ENCODE results near the gene PLXNB2. TPM values are rescaled to one million over a fixed set of nuclear protein-coding genes. Genes with fewer than 3 reads are reported as not detected.

Gene PLXNB2
- total RNA-seq, 1 donor from 2014 or later: 55.2 TPM

DNA sequence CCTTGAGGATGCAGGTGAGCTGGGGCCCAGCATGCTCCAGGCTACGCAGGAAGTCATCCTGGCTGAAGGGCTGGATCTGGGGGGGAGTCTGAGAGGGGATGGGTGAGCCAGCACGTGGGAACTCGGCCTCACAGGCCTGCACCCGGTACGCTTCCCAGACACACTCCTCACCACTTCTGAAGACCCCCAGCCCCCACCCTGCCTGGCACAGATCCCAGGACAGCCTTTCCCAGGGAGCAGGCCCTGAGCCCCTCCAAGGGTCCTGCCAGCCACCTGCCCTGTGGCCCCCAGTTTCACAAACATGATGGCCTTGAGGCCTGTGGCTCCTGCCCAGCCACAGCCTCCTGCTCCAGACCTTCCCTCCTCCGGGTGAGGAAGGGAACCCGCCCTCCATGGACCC lies 5.6 kb upstream of the PLXNB2 start:
- no peak for DNase-seq (ENCODE audit: low read depth in 2 of 2)

DNA sequence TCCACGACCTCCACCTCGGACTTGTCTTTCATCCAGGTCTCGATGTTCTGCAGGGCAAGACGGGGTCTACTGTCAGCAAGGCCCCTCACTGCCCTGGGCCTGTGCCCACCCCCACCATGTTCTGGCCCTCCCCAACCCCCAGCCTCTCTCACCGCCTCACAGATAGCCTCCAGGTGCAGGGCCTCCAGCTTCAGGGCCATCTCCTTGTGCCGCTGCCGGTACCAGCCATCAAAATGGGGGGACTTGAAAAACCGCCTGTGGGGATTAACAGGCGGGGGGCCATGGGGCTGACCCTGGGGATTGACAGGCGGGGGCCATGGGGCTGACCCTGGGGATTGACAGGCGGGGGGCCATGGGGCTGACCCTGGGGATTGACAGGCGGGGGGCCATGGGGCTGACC lies 4.9 kb upstream of the PLXNB2 start:
- no peak for DNase-seq (ENCODE audit: low read depth in 2 of 2)

DNA sequence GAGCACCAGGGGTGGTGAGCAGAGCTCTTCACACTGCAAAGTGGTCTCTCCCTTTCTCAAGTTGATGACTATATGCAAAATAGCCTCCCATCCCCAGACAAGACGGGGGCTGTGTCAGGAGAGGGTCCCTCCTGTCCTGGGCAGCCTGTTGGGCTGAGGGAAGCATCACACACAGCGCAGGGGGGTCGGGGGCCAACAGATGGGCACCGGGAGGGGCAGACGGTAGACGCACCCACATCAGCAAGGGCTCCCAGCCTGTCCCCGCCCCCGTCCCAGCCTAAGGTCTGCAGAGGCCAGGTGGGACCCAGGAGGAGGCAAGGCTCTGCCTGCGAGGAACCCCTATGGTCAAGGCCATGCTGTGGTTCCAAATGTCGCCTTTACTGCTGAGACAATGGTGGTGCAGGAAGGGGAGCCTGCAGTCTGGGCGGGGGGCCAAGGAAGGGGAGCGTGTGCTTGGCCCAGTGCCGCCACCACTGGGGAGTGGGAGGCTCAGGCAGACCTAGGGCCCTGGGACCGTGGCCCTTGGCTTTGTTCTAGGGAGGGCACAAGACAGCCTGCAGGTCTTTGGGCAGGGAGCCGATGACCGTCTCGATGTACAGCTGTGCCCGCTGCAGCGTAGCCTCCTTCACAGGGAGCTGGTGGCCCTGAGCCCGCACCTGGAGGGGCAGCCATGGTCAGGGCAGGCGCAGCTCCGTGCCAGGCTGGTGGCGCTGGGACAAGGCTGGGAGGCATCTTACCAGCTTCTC lies 4.3 kb upstream of the PLXNB2 start:
- no peak for DNase-seq (ENCODE audit: low read depth in 2 of 2)

DNA sequence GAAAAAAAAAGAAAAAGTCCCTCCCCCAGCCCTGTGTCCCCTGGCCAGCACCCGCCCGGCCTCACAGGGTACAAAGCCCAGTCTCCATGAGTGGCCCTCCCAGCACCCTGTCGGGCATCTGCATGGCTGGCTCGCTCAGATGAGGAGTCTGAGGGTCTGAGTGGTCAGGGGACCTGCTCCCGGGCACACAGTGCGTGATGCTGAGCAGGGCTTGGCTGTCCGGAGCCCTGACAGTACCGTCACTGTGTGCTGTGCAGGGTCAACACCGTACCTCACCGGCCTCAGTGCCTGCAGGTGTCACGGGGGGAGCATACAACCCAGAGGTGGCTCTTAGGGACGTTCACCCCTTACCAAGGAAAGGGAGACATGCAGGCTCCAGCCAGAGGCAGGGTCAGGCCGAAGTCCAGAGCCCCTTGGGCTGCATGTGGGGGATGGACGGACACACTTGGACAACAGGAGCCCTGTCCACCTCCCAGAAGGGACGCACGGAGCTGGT lies 3.6 kb upstream of the PLXNB2 start:
- no peak for DNase-seq (ENCODE audit: low read depth in 2 of 2)

DNA sequence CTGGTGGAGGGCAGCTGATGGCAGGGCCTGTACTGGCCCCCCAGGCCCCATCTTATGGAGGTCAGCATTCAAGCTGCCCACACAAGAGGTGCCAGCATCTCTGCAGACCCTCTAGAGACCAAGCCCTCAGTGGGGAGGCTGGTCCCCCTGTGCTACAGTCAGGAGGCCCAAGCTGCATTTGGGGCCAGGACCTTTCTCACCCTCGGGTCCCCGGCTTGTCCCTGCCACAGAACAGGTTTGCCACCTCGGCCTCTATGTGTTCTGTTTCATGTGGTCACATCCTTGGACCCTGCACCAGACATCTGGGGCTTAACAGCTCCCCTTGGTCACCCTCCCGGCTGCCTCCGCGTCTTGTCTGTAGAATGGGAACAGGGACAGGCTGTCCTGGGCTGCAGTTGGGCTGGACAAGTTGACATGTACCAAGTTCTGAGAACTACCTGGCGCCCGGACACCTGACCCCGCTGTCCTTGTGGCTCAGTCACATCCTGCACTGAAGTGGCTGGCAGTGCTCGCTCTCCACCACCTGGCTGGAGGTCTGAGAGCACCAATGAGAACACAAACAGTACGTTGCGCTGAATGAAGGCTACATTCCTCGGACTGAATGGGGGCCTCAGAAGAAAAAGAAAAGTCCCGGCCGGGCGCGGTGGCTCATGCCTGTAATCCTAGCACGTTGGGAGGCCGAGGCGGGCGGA lies 2.7 kb upstream of the PLXNB2 start:
- DNase-seq (ENCODE audit: low read depth in 2 of 2): no peak

DNA sequence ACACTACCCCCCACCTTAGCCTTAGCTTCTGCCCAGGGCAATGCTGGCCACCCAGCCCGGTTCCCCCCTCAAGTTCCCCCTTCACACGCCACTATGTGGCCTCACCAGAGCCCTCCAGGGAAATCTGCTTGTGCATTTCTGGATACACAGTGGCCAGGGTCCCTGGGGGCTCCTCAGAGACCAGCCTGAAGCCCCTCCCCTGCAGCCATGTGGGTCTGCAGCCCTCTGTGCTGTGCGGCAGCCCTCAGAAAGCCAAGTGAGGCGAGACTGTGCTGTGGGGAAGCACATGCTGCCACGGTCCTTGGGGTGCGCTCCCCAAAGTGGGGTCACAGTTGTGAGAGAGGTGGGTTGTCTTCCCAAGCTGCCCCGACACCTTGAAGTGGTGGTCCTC lies 2.1 kb upstream of the PLXNB2 start:
- no peak for DNase-seq (ENCODE audit: low read depth in 2 of 2)

DNA sequence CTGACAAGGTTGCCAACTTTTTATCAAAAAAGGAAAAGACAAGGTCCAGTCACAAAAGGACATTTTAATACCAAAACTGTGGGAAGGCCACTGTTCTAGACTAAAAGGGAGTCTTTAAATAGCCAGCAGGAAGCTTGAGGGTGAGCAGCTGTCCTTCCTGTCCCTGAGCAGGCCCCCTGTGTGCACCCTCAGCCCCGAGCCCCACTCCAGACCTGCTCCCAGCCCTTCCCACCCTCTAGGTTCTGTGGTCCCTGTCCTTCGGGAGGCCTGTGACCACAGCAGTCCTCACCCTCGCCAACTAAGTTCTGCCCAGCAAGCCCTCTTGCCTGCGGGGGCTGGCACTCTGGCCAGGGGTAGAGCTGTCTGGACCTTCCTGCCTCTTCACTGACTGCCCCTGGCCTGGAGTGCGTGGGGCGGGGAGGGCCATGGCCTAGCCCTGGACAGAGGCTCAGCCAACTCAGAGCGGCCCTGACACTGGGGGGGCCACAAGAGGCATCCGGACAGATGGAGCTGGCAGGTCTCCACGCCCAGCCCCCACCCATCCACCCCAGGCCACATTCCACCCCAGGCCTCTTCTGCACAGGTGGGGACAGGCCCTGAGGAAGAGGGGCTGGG lies 1.6 kb upstream of the PLXNB2 start:
- DNase-seq (ENCODE audit: low read depth in 2 of 2): no peak

DNA sequence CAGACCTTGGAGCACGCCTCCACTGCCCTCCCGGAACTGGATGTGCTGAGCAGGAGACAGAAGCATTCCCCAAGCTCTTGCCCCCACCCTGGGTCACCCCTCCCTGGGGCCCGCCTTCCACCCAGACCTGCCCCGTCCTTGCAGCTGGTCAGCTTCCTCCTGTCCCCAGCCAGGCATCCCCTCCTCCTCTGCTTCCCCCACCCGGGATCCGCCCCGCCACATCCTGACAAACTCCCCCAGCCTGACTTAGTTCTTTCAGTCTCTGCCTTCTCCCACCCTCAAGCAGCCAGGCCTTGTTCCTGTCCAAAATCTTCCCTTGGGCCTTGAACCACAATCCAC lies 1.1 kb upstream of the PLXNB2 start:
- peak in 1 of 2 donors; percentile 56 for DNase-seq (ENCODE audit: low read depth in 2 of 2)

DNA sequence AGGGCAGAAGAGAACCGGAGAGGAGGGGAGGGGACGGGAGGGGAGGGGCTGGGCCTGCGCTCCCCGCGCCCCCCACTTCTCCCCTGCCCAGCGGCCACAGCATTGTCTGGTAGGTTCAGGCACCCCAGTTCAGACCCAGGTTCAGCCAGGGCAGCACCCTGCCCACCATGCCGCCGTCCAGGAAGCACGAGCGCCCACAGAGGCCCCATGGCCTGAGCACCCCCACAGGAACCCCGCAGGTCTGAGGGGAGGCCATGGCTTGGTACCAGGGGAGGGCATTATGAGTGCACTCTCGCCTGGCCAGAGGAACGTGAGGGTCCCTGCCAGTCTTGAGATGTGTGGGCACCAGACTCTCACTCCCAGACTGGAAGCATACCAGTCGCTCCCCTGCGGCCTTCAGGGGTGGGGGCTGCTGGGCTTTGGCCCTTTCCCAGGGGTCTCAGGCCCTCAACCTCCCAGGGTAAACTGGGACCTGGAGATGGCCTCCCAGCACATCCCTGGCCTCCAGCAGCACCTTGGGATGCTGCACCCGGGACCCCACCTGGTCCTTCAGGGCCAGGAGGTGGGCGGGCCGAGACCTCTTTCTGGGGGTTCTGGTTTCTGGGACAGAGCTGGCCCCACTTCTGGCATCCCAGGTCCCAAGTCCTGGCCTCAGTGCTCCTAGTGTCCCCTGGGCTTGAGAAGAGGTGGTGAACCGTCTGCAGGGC lies 597 bp upstream of the PLXNB2 start:
- DNase-seq (ENCODE audit: low read depth in 2 of 2): no peak

DNA sequence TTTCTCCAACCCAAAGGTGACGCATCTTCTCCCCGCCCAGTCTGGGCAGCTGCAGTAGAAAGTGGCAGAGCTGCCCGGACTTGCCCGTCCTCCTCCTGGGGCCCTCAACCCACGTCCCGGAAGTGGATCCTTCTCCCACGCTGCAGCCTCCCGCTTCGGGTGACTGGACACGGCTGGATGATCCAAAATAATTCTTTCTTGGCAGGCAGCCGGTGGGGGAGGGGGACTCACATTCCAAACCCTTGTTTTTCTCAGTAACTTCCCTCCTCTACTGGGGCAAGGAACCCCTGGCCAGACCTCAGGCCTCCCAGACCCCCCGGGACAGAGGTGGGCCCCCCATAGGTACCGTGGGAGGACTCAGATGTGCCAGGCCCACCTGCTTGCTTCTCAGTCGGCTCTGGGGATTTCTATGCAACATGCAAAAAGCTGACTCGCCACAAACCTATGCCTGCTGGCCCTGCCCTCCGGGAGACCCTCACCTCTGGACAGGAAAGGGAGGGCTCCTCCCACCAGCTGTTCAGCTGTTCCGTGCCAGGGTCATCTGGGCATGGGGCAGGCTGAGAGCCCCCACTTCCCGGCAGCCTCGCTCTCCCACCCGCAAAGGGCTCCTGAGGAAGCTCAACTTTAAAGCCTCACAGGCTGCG lies 1.4 kb downstream of the PLXNB2 start:
- DNase-seq (ENCODE audit: low read depth in 2 of 2): peak; percentile 70 to 92

DNA sequence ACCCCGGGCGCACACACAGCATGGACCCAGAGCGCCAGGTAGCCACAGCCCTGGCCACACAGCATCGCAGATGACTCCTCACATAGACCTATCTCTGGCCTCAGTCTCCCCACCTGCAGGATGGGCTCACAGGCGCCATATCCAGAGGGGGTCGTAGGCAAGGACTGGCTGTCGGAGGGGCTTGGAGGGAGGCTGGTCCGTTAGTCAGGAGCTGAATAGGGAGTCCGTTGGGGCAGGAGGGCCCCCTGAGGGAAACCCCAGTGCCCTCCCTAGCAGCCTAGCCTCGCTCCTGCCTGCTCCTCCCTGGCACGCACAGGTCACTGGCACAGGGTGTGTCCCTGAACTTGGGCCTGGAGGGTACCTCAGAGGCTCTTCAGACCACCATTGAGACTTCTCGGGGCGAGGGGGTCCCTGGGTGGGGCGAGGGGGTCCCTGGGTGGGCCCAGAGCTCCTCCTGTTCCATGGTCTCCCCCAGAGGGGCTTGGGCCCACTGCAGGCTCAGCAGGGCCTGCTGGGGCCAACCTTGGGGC lies 2.0 kb downstream of the PLXNB2 start:
- DNase-seq (ENCODE audit: low read depth in 2 of 2): no peak

DNA sequence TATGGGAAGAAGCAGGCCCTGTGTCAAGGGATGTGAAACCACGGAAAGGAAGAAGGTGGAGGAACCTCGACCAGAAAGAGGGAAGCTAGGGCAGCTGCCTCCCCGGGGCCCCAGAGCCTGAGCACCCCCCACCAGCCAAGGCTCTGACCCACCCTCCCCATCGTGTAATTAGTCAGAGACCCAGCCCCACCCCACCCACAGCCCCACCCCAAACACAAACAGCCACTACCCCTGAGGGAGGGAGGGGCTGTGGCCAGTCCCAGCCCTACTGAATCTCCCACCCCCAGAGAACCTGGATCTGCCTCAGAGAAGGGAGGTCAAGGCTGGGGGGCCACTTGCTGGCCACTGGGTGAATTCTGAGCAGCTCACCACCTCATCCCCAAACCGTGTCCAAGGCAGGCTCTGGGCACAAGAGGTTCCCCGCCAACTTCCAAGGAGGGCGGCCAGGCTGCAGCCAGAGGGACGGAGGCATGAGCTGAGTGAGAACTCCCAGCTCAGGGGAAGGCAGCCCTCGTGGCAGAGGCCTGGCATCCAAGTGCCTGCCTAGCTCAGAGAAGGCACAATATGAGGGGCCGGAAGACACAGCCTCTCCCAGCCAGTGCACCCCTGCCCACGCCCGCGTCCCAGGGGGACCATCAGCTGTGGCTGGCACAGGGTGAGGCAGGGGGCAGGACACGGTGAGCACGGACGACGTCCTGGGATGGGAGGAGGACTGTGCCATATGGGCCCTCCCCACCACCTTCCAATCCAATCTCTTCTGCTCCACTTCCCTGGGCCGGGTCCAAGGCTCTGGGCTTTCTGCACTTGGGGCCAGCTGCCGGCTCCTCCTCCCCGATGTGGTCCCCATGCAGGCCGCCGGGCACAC lies 2.7 kb downstream of the PLXNB2 start:
- DNase-seq (ENCODE audit: low read depth in 2 of 2): no peak

DNA sequence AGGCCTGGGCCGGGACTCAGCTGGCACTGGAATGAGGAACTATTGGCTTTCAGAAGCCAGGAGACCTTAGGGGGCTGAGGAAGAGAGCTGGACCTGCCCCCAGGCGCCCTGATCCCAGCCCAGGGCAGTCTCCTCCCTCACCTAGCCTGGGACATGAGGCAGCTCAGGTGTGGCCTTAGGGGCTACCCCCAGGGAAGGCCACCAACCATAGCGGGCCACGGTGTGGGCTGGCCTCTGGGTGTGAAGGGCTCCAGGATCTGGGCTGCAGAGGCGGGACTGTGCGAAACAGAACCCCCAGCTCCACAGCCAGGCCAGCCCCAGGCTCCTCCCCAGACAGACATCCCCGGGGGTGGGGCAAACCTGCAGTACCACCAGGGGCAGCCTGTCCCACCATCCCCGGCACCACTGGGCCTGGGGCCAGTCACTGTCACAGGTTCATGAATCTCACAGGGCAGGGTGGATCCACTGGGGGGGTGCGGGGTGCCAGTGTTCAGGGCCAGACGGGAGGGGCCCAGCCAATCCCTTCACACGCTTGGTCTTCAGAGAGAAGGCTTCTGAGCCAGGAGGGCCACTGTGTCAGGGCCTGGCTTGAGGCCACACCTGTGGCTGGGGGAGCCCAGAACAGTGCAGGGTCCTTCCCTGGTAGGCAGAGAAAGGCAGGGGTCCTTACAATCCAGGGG lies 3.5 kb downstream of the PLXNB2 start:
- peak in 1 of 2 donors; percentile 47 for DNase-seq (ENCODE audit: low read depth in 2 of 2)

DNA sequence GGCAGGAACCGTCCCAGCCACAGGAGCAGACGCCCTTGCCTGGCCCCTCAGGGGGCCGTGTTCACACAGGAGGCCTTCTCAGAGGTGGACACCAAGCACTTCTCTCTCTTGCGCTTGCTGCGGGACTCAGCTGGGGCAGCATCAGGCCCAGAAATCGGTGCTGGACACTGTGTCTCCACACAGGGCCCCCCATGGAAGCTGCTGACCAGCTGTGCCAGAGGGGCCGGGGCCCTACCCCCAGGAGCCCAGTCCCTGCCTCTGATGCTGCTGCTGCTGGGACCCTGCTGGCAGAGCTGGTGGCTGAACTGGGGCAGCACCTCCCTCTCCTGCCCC lies 4.0 kb downstream of the PLXNB2 start:
- no peak for DNase-seq (ENCODE audit: low read depth in 2 of 2)

DNA sequence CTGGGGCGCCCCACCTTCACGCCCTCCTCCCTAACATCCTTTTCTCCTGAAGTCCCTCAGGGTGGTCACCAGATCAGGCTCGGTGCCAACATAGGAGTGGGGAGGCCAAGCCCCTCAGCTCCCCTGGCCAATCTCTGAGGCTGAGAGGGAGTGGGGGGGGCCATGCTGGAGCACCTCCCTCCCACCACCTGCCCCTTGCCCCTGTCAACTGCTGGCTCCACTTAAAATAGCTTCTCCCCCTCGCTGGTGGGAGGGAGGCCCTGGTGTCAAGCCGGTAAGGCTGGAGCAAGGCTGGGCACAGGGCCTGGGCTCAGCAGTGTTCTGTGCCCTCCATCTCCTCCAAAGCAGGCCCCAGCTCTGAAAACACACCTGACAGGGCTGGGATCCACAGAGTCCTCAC lies 4.9 kb downstream of the PLXNB2 start:
- no peak for DNase-seq (ENCODE audit: low read depth in 2 of 2)

DNA sequence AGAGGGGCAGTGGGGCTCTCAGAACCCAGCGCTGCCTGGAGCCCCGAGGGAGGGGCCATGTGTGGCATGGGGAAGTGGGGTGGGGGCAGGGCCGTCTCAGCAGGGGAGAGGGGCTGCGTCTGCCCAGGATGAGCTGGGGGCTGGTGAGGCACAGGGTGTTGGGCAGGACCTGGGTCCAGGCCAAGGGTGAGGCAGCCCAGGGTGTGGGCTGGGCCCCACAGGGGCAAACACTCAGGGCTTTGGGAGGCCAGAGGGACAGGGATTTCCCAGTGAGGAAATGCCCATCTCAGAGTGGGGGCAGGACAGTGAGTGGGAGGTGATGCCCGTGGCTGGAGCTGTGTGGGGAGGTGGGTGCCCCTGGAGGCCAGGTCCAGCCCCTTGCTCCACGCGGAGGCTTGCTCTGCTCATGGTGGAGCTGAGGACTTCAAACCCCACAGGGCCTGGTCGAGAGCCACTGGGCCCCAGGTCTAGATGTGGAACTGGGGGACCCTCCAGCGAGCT lies 5.4 kb downstream of the PLXNB2 start:
- no peak for DNase-seq (ENCODE audit: low read depth in 2 of 2)

DNA sequence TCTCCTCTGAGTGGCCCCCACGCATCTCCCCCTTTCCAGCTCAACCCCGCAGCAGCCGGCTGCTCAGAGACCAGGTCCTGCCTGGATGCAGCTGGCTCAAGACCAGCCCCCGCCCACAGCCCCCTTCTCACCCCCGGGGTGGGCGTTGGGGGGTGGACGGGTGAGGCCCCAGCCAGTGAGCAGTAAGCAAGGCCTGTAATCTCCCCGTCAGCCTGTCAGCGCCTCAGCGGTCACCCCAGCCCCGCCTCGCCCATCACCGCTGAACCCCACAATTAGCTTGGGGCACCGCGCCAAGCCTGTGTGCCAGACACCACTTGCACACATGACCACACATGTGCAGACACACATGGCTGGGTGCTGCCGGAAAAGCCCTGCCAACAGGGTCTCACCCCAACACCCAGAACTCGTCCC lies 5.9 kb downstream of the PLXNB2 start:
- no peak for DNase-seq (ENCODE audit: low read depth in 2 of 2)

DNA sequence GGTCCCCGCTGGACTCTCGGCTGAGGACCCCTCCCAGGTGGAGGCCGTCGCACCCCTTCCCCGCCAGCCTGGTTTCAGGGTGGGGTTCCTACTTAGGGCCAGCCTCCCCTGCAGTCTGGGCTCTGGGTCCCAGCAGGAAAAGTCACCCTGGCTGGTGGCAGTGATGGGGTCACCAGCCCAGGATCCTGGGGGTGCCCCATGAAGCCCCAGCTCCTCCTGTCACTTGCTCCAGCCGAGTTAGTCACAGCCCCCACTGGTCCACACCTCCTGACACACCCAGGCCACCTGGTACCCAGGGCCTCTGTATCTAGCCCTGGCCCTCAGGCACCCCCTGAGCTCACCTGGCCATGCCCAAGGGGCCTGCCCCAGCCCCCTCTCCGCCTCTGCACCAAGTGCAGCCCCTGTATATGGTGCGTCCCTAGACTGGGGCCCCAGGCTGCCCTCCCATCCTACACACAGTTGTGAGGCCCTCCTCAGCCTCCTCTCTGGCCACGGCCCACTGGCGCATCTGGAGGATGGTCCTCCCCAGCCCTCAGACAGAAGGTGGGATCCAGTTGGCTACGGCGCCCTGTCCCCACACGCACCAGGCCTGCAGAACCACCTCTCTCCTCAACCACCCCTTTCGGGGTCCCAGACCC lies 6.7 kb downstream of the PLXNB2 start:
- DNase-seq (ENCODE audit: low read depth in 2 of 2): no peak

All from lung microvascular endothelial cell (primary cell).